Measurements from ENCODE around the gene TCEANC2.
A peak's percentile ranks its signal among the peaks of the same experiment; 100 is the strongest.
"Not testable (repeated sequence)": the region's sequence is repeated elsewhere in the genome, so short reads cannot be mapped to it uniquely, and the experiment has no call there.

Gene TCEANC2

GRCh38 chr1:54028306-54029251 lies 24.8 kb upstream of the TCEANC2 start:
- no peak for DNase-seq

GRCh38 chr1:54037476-54037875 lies 15.9 kb upstream of the TCEANC2 start:
- DNase-seq: no peak

GRCh38 chr1:54041806-54042205 lies 11.6 kb upstream of the TCEANC2 start:
- no peak for DNase-seq

- no peak for DNase-seq
These were observed 7.9 kb upstream of the TCEANC2 start for GRCh38 chr1:54045496-54045895.

- DNase-seq: no peak
These were observed 6.6 kb upstream of the TCEANC2 start for GRCh38 chr1:54046671-54047383.

- no peak for DNase-seq
These were observed 5.8 kb upstream of the TCEANC2 start for GRCh38 chr1:54047384-54048305.

- not testable (repeated sequence) for DNase-seq
These were observed 3.0 kb upstream of the TCEANC2 start for GRCh38 chr1:54050435-54050834.

- DNase-seq: no peak
These were observed 1.4 kb upstream of the TCEANC2 start for GRCh38 chr1:54051933-54052430.

GRCh38 chr1:54052431-54052933 lies 926 bp upstream of the TCEANC2 start:
- peak; percentile 10 for DNase-seq

- no peak for DNase-seq
These were observed 483 bp downstream of the TCEANC2 start for GRCh38 chr1:54053745-54054437.

- DNase-seq: no peak
These were observed 986 bp downstream of the TCEANC2 start for GRCh38 chr1:54054438-54054749.

- DNase-seq: no peak
These were observed 10.9 kb downstream of the TCEANC2 start for GRCh38 chr1:54064299-54064698.

GRCh38 chr1:54069791-54070170 lies 16.4 kb downstream of the TCEANC2 start:
- no peak for DNase-seq

- no peak for DNase-seq
These were observed 16.9 kb downstream of the TCEANC2 start for GRCh38 chr1:54070171-54070837.

GRCh38 chr1:54077359-54077758 lies 24.0 kb downstream of the TCEANC2 start:
- DNase-seq: no peak

- DNase-seq: no peak
These were observed 27.2 kb downstream of the TCEANC2 start for GRCh38 chr1:54080598-54081049.

GRCh38 chr1:54081306-54082270 lies 28.2 kb downstream of the TCEANC2 start:
- peak; percentile 15 for DNase-seq

GRCh38 chr1:54084794-54085193 lies 31.4 kb downstream of the TCEANC2 start:
- no peak for DNase-seq

GRCh38 chr1:54086754-54087153 lies 33.3 kb downstream of the TCEANC2 start:
- no peak for DNase-seq

GRCh38 chr1:54088385-54088784 lies 35.0 kb downstream of the TCEANC2 start:
- DNase-seq: no peak

Data from NCI-H187 treated with DMSO at 0.1 percent for 48 hours (cell line).